ENCODE results near the gene TAPT1.
"Not testable (repeated sequence)": the region's sequence is repeated elsewhere in the genome, so short reads cannot be mapped to it uniquely, and the experiment has no call there.

Gene TAPT1, protein sequence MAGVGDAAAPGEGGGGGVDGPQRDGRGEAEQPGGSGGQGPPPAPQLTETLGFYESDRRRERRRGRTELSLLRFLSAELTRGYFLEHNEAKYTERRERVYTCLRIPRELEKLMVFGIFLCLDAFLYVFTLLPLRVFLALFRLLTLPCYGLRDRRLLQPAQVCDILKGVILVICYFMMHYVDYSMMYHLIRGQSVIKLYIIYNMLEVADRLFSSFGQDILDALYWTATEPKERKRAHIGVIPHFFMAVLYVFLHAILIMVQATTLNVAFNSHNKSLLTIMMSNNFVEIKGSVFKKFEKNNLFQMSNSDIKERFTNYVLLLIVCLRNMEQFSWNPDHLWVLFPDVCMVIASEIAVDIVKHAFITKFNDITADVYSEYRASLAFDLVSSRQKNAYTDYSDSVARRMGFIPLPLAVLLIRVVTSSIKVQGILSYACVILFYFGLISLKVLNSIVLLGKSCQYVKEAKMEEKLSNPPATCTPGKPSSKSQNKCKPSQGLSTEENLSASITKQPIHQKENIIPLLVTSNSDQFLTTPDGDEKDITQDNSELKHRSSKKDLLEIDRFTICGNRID

GRCh38 chr4:16225863-16226815 is at the start of gene TAPT1:
TSS of gene TAPT1 (minus strand) at chr4:16226471. CDS start at chr4:16226457, 14 bp downstream.
- DNase-seq, result peak; percentile 84 to 89

DNA sequence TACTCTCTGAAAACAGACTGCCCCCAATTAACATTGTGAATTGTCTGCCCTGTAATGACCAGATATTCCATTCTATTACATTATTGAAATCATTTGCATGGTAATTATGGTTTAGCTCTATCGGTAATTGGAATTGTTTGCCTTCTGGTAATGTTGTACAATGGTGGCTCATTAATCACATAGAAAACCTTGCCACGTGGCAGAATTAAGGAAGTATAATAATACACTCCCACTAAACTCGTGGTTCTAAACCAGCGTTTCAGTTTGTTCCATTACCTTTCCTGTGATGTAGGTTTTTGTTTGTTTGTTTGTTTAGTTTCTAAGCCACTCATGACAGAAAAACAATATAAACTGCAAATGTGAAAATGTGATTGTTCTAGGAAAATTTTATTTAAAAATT is 45.1 kb upstream of the TAPT1 start:
- DNase-seq, result no peak

GRCh38 chr4:16270454-16271328 is 44.4 kb upstream of the TAPT1 start:
- DNase-seq, result no peak

GRCh38 chr4:16269742-16270453 is 43.6 kb upstream of the TAPT1 start:
- DNase-seq, result not testable (repeated sequence)

GRCh38 chr4:16269240-16269639 is 43.0 kb upstream of the TAPT1 start:
- DNase-seq, result no peak

DNA sequence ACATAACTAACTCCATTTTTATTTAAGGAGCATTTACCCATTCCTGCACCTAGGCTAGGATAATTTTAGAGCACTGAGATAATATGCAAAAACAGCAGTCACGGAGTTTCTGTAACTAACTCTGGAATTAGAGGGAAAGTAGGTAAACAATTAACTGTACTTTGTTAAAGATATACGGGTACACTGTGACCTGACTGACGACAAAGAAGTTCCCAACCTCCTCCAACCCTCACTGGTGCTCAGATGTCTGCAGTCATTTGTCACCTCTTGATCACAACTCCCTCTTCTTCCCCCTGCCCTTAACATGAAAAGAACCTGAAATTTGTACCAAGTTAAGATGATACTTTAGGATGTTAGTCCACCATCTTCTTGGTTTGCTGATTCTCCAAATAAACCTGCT is 42.0 kb upstream of the TAPT1 start:
- DNase-seq, result no peak

GRCh38 chr4:16267639-16268038 is 41.4 kb upstream of the TAPT1 start:
- DNase-seq, result no peak

DNA sequence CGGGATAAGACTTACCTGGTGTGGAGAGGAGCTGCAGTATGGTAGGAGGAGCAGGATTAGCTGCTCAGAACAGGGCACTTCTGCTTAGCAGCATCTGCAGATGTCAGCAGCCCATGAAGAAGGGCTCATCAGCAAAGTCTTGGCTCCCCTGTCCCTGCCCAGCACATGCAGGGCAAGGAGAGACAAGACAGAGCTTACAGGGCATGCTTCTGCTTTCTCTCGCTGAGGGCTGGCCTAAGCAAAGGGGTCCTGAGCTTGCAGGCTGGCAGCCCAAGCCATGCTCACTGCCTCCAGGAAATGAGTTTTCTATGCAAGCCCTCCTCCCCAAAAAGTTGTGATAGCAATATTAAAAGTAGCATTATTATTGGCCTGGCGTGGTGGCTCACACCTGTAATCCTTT is 39.5 kb upstream of the TAPT1 start:
- DNase-seq, result no peak

DNA sequence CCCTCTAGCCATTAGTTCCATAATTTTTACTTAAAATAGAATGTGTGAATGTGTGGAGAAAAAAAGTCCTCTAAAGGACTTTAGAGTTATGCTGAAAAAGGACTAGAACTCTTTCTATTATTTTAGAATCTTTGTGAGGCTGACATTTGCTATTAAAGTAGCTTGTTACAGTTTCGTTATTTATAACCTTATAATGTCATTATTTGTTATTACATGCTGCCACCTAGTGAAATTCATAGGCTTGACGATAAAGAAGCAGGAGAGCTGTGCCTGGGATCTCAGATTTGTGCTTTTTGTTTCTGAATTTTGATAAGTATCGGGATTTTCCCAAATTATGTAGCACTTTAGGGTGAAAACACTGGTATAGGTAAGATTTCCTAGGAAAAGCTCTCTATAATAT is 38.5 kb upstream of the TAPT1 start:
- DNase-seq, result no peak

GRCh38 chr4:16263056-16263455 is 36.8 kb upstream of the TAPT1 start:
- no peak for DNase-seq

DNA sequence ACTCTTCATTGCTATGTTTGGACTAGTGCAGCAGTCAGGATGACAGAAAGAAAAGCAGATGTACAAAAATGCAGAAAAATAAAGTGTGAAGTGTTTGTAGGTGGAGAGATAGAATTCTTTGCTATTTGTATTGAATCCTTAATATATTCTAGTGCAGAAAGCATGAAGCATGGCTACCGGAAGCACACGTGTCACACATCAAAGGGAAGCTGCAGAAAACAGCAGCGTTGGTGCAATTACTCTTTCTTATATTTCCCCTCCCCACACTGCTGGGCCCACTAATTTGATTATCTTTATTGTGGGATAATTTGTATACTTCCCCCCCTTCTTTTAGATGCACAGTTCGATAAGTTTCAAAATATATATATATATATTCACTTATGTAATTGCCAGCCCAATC is 35.9 kb upstream of the TAPT1 start:
- DNase-seq, result no peak

DNA sequence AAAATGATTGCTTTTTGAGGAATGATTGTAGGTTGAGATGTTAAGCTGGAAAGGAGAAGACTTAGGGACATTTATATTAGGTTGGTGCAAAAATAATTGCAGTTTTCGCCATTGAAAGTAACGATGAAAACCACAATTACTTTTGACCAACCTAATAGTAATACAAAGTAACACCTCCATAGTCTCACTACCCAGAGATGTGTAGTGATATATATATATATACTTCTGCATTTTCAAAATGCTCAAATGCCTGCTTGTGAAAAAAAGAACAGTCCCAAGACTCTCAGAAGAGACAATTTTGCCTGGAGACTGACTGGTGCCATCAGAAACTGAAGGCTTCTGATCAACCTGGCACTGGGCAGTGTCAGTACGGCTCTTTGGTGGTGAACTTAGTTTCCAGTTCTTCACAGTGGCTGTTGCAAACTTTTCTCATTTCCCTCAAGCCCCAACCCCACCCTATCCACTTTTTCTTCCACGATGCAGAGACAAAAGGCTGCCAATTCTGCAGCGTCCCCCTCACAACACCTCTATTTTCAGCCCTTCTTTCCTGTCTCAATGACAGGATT is 35.1 kb upstream of the TAPT1 start:
- no peak for DNase-seq

DNA sequence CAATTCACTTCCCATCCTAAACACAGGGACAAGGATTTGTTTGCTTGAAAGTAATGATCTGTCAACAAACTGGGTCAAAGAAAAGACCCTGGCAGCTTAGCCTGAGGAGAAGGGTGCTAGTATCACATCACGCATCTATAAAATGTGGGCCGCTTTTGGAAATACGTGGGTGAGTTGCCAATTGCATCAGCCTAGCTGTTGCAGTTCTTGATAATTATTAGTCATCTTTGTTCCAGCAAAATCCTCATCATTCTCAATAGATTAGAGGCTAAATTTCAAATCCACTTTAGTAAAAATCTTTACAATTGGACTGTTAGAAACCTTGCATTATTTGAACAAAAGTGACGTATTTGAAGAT is 33.6 kb upstream of the TAPT1 start:
- peak in 1 of 2 experiments; percentile 47 for DNase-seq

GRCh38 chr4:16259241-16259888 is 33.1 kb upstream of the TAPT1 start:
- DNase-seq, result peak in 1 of 2 experiments; percentile 20

GRCh38 chr4:16257611-16258010 is 31.3 kb upstream of the TAPT1 start:
- DNase-seq, result no peak

- no peak for DNase-seq
Observed at GRCh38 chr4:16256343-16256742, 30.1 kb upstream of the TAPT1 start.

- no peak for DNase-seq
Observed at GRCh38 chr4:16255730-16256129, 29.5 kb upstream of the TAPT1 start.

GRCh38 chr4:16253127-16253960 is 27.1 kb upstream of the TAPT1 start:
- no peak for DNase-seq

DNA sequence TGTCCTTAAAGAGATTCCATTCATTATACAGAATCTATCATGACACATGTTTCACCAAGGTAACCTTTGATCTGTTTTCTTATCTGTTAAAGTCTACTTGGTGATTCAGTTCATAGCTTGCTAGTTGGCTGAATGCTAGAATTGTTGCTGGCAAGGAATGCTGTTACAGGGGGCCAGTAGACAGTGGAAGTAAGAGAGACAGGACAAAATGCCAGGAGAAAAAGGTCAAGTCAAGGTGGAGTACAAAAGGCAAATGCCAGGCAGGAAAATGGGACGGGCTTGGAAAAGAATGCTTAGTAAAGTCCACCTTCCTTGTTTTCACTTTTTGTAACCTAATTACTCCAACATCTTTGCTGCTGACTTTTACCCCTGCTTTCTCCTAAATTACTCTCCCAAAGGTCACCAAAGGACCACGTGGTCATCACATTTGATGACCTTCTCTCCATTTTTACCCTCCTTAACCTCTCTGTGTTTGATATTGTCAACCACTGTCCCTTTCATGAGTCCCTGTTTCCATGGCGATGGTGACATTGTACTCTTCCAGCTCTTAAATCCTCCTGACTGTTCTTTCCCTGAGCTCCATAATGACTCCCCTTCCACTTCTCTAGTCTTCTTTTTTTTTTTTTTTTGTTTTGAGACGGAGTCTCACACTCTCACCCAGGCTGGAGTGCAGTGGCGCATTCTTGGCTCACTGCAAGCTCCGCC is 24.5 kb upstream of the TAPT1 start:
- DNase-seq, result no peak
